ENCODE results near the gene TYW1B.

DNA sequence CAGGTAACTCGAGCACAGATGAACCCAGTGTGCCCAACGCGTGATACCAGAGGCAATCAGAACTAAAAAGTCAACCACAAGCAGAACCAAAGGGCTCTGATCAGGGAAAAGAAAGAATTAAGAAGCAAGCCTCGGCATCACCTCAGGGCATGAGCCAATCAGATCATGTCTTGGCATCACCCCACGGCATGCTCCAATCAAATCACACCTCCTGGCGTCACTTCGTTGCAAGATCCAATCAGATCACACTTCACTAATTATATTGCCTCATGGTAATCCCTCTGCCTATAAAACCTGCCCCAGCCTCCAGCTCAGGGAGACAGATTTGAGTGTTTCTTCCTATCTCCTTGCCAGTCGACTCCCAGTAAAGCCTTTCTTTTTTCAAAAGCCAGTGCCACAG lies 46.8 kb downstream of the TYW1B start:
- TF ChIP-seq EP300 (IDR thresholded peaks at IDR 0.05), result no peak
- TF ChIP-seq, protein P1, sequence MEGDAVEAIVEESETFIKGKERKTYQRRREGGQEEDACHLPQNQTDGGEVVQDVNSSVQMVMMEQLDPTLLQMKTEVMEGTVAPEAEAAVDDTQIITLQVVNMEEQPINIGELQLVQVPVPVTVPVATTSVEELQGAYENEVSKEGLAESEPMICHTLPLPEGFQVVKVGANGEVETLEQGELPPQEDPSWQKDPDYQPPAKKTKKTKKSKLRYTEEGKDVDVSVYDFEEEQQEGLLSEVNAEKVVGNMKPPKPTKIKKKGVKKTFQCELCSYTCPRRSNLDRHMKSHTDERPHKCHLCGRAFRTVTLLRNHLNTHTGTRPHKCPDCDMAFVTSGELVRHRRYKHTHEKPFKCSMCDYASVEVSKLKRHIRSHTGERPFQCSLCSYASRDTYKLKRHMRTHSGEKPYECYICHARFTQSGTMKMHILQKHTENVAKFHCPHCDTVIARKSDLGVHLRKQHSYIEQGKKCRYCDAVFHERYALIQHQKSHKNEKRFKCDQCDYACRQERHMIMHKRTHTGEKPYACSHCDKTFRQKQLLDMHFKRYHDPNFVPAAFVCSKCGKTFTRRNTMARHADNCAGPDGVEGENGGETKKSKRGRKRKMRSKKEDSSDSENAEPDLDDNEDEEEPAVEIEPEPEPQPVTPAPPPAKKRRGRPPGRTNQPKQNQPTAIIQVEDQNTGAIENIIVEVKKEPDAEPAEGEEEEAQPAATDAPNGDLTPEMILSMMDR (IDR thresholded peaks at IDR 0.05), result no peak

All from suprapubic skin (tissue), 3 donors.